Activated CD4-positive, alpha-beta T cell treated with anti-CD3 and anti-CD28 coated beads, Interleukin-2, amount 50 U/mL, for 16 hours (primary cell): Measurements from ENCODE around the gene ATXN7.

Source experiments
- DNase-seq: peaks from one replicate; pipeline ENCODE4 v3.0.0-alpha.2; 2020

ATXN7 gene

GRCh38 chr3:63864008-63864964 lies 619 bp downstream of the ATXN7 start:
- DNase-seq = peak; percentile 48

DNA sequence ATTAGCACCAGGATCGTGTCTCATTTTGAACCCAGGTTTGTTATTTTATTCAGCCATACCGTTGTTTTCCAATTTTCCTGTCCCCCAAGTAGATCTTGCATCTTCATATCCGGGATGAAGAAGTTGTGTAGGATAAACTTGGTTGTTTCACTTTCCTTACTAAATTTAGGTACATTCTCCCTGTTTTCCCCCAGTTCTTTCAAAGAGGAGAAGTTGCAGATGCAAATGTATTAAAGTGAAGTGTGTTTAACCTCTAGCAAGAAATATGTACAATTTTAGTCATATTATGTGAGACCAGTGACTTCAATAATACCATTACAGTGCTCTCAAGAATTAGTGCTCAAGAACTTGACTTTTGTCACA lies 1.3 kb downstream of the ATXN7 start:
- DNase-seq = no peak

- DNase-seq = no peak
Measured at GRCh38 chr3:63867225-63867624, 3.6 kb downstream of the ATXN7 start.

- DNase-seq = no peak
Measured at GRCh38 chr3:63869940-63870614, 6.4 kb downstream of the ATXN7 start.

GRCh38 chr3:63870615-63871005 lies 6.9 kb downstream of the ATXN7 start:
- no peak for DNase-seq

DNA sequence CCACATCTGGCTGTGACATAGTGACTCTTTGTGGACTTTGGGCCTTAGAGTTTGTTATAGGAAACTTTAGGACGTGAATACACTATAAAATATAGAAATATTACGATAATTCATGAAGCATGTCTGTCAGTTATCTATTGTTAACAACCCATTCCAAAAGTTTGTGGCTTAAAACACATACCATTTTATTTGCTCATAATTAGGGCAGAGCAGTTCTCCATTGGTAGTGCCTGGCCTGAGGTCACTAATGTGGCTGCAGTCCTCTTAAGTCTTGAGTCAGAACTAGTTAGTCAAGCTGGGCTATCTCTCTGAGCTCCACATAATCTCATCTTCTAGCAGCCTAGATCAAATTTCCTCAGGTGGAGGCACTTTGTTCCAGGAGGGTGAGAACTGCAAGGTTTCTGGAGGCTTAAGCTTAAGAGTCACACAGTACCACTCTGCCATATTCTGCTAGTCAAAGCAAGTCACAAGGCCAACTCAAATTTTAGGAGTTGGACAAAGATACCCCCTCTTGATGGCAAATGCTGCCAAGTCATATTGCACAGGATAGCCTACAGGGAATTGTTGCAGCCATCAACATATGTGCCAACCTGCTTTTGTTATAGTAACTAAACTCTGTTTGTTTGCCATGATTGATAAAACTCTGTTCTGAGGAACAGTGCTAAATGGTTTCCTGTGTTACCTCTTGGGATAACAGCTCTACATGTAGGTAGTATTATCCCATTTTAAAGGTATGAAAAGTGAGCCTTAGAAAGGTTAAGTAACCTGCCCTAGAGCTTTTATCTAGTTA lies 8.7 kb downstream of the ATXN7 start:
- DNase-seq = no peak

DNA sequence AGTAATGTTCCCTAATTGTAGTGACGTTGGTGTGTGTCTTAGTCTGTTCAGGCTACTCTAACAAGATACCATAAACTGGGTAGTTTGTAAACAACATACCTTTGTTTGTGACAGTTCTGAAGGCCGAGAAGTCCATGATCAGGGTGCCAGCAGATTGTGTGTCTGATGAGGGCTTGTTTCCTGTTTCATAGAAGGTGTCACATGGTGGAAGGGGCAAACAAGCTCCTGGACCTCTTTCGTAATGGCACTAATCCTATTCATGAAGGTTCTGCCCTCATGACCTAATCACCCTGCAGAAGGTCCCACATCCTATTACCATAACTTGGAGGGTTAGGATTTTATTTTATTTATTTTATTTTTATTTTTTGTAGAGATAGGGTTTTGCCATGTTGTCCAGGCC lies 11.1 kb downstream of the ATXN7 start:
- no peak for DNase-seq

GRCh38 chr3:63875510-63875909 lies 11.8 kb downstream of the ATXN7 start:
- no peak for DNase-seq

DNA sequence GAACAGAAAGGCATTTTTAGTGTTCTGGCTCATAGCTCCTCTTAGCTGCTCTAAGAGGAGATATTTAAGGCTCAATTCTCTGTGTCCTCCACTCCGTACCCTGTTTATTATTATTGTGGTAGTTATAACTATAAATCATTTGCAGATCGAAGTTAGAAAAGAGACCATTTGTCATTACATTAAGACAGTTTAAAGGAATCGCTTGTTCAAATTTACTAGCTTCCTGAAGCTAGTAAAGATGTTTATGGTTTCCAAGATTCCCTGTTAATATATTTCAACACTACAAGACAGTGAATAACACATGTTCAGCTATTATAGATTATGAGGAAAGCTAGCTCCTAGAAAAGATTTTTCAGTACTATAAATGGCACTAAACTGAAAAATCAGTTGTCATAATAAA lies 12.6 kb downstream of the ATXN7 start:
- DNase-seq = no peak

DNA sequence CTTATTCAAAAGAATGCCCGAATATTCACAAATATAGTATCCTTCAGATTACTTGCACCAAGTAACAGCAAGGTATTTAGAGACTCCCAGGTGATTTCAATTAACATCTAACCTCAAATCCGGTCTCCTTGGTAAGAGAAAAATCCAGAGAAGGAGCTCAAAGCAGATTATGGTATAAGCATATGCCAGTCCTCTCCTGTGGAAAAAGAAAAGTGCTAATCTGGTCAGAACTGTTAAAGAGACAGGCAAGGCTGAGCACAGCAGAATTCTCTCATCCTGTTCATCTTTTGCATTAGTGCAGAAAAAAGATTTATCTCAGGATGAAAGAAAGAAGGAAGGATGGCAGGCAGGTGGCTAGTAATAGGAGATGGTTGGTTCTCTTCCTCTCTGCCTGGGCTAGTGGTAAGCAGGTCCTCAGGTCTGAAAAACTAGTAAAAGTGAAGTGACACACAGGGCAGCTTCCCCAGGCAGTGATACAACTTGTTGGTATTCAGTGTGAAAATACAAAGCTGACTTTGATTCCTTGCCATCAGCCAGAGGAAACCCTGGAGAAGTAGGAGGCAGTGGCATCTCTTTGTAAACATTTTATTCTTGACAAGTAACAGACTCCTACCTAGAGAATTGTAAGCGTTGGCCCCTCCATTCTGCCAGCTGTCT lies 14.2 kb downstream of the ATXN7 start:
- no peak for DNase-seq

GRCh38 chr3:63878394-63879060 lies 14.9 kb downstream of the ATXN7 start:
- DNase-seq = no peak

- DNase-seq = no peak
Measured at GRCh38 chr3:63880653-63881052, 17.0 kb downstream of the ATXN7 start.

DNA sequence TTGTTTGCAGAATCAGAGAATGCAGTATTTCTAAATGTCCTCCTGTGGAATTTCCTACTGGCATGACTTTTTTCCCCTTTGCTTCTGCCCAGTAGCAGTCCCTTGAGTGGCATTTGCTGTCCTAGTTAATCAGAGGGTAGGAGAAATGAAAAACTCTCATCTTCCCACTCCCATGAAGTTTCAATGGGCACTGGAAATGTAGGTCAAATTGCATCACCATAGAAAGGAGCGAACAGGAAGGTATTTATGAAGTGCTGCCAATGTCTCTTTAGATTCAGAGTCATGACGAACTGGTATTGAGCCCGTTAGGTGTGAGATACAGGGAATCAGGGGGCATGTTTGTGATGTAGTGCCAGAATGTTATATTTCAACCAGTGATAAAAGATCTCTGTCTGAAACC lies 23.2 kb downstream of the ATXN7 start:
- DNase-seq = no peak

DNA sequence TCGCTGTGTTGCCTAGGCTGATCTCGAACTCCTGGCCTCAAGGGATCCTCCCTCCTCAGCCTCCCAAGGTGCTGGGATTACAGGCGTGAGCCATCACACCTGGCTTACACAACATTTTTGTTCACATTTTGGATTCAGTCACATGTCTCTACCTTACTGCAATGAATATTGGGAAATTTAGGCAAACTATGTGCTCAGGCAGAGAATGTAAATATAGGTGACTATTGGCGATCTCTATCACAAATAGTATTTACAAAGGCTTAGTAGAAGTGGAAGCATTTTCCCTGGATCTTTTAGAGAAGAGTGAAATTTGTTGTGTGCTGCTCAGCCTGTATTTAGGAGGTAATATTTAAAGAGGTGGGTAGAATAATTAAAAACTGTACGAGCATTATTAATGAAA lies 27.9 kb downstream of the ATXN7 start:
- no peak for DNase-seq

- DNase-seq = no peak
Measured at GRCh38 chr3:63892773-63893352, 29.2 kb downstream of the ATXN7 start.

DNA sequence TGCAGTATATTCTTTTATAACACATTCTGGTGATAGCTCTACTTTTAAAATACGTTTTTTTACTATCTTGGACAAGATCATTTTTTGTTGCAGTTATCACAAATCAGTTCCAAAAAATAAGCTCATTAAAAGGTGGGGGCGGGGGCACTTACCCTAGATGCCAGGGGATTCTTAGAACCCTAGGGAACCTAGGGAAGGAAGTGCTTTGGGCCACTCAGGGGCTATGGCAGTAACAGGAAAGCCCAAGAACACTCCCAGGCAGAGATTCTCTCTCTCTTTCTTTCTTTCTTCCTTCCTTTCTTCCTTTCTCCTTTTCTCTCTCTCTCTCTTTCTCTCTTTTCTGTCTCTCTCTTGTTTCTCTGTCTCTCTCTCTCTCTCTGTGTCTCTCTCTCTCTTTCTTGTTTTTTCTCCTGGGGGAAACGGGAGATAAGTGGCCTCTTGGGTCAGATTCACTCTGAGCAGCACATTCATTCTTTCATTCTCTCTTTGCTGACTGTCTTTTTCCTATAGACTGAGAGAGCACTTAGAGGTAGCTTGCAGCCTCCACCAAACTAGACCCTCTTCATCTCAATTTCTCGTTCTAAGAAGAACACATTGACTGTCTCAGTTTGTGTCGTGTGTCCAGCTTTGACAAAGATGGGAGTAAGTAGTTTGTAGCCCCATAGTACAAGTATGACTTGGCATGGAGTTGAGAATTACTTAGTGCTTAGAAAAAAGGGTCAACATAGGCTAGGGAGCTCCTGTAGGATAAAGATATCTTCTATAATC lies 31.9 kb downstream of the ATXN7 start:
- DNase-seq = peak; percentile 27

GRCh38 chr3:63896332-63897030 lies 32.8 kb downstream of the ATXN7 start:
- no peak for DNase-seq

GRCh38 chr3:63900010-63900409 lies 36.3 kb downstream of the ATXN7 start:
- DNase-seq = no peak

DNA sequence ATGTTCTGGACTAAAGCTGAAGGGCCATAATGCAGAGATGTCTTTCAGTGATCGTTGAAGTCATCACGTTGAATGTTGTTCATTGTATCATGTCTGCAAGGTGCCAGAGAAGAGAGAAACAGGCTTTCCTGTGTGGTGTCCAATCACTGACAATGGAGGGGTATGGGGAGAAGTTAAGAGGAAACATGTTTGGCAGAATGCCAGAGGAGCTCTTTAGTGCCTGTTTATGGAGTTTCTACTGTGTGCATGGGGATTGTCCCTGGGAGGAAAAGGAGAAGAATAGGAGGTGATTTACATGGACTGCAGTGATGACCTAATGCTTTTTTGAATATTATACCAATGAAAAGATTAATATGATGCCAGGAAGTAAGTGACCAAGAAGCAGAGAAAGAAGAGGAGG lies 36.8 kb downstream of the ATXN7 start:
- no peak for DNase-seq
